HCT116 (cell line): ENCODE measurements around the gene PSAP. TPM values are rescaled to one million over a fixed set of nuclear protein-coding genes. Genes with fewer than 3 reads are reported as not detected.

Source experiments
- ATAC-seq: fragments of 200-7000 bp; cut with Tn5 transposase; 2 replicates; pipeline ENCODE4 v1.9.1; 2020; ENCODE audit warnings: mild to moderate bottlenecking, moderate library complexity
- BruUV-seq: library from RNA; stranded (reverse); fragments of 400-500 nt; replicated peaks from 2 replicates; lab custom pipeline; 2021; lab: Mats Ljungman, UMichigan
- CTCF ChIA-PET: fragments of 300-600 bp; sonication (Branson Sonifier 250); formaldehyde crosslinking; loops from one replicate; lab custom pipeline; 2021; ENCODE audit warnings: antibody characterized with exemption; lab: Charles Lee
- POLR2A ChIA-PET: fragments of 300-600, 350-600 bp; sonication (Branson Sonifier 250); formaldehyde crosslinking; loops from one replicate; lab custom pipeline; 2021; ENCODE audit warnings: antibody characterized with exemption; lab: Charles Lee
- RAD21 ChIA-PET, 2 experiments: fragments of 300-600 bp; sonication (Branson Sonifier 250); formaldehyde crosslinking; loops; one replicate each; lab custom pipeline; 2023; ENCODE audit warnings: low total read pairs in 2 of 2; ENCODE audit not compliant: uncharacterized antibody in 2 of 2, unreplicated experiment in 2 of 2, low non-redundant PET in 1 of 2; lab: Charles Lee
- DNase-seq: peaks from one replicate; pipeline ENCODE4 v3.0.0-alpha.2; 2010; ENCODE audit warnings: low read depth, low spot score
- H2AFZ ChIP-seq: fragments of 200-600 bp; shearing (Covaris generic), sonication (generic); 2 replicates; pipeline ENCODE4 v1.6.1; 2017; ENCODE audit warnings: low read depth, mixed run types, mixed read lengths, antibody characterized with exemption, low read length; ENCODE audit not compliant: poor library complexity, severe bottlenecking
- H3K27ac ChIP-seq: 2 replicates; pipeline ENCODE4 v1.5.1; 2012; ENCODE audit warnings: low read depth, low read length
- H3K27me3 ChIP-seq: fragments of 200-600 bp; sonication (generic); 2 replicates; pipeline ENCODE4 v1.6.1; 2016; ENCODE audit warnings: mixed run types, low read length, mixed read lengths; ENCODE audit not compliant: insufficient read depth
- H3K36me3 ChIP-seq, 2 experiments: fragments of 200-500 bp in 1 of 2; fragments of 200-600 bp in 1 of 2; sonication (Bioruptor generic) in 1 of 2; sonication (generic) in 1 of 2; 2 replicates each; pipeline versions ENCODE4 v1.5.1 to v1.6.1; 2014 to 2016; ENCODE audit warnings: low read length in 2 of 2, inconsistent platforms in 1 of 2, mixed read lengths in 1 of 2, mixed run types in 1 of 2; ENCODE audit not compliant: insufficient read depth in 2 of 2, control insufficient read depth in 1 of 2
- H3K4me1 ChIP-seq, 2 experiments: fragments of 200-600 bp in 1 of 2; sonication (generic) in 1 of 2; 2 replicates each; pipeline versions ENCODE4 v1.5.1 to v1.6.1; 2012 to 2017; ENCODE audit warnings: low read length in 2 of 2, inconsistent platforms in 1 of 2, mild to moderate bottlenecking in 1 of 2, mixed read lengths in 1 of 2, mixed run types in 1 of 2, moderate library complexity in 1 of 2; ENCODE audit not compliant: insufficient read depth in 2 of 2, control insufficient read depth in 1 of 2
- H3K4me2 ChIP-seq: fragments of 200-600 bp; sonication (generic); 2 replicates; pipeline ENCODE4 v1.6.1; 2017; ENCODE audit warnings: mixed run types, low read length, mixed read lengths
- H3K4me3 ChIP-seq, 2 experiments: fragments of 200-600 bp in 1 of 2; sonication (generic) in 1 of 2; replicated peaks in 1 of 2; 2 replicates each; pipeline ENCODE4 v1.5.1; 2011 to 2016; ENCODE audit warnings: low read length in 2 of 2, control low read depth in 1 of 2, low read depth in 1 of 2, mild to moderate bottlenecking in 1 of 2, mixed read lengths in 1 of 2, mixed run types in 1 of 2
- H3K79me2 ChIP-seq: fragments of 200-600 bp; sonication (generic); 2 replicates; pipeline ENCODE4 v1.6.1; 2017; ENCODE audit warnings: mild to moderate bottlenecking, mixed run types, low read length, moderate library complexity, mixed read lengths; ENCODE audit not compliant: insufficient read depth
- H3K9ac ChIP-seq: fragments of 200-600 bp; sonication (generic); 2 replicates; pipeline ENCODE4 v1.6.1; 2016; ENCODE audit warnings: low read length, mixed read lengths
- H3K9me2 ChIP-seq: fragments of 200-600 bp; sonication (generic), shearing (Covaris generic); 2 replicates; pipeline ENCODE4 v1.6.1; 2017; ENCODE audit warnings: mixed run types, mild to moderate bottlenecking, moderate library complexity; ENCODE audit not compliant: insufficient read depth
- H3K9me3 ChIP-seq, 2 experiments: fragments of 200-500 bp in 1 of 2; fragments of 200-600 bp in 1 of 2; sonication (Bioruptor generic) in 1 of 2; sonication (generic) in 1 of 2; 2 replicates each; pipeline ENCODE4 v1.6.1; 2014 to 2017; ENCODE audit warnings: low read length in 2 of 2, mixed read lengths in 2 of 2, inconsistent platforms in 1 of 2, low read depth in 1 of 2, mild to moderate bottlenecking in 1 of 2, mixed run types in 1 of 2, moderate library complexity in 1 of 2; ENCODE audit not compliant: control insufficient read depth in 1 of 2, insufficient read depth in 1 of 2
- H4K20me1 ChIP-seq: fragments of 200-600 bp; sonication (generic), shearing (Covaris generic); 2 replicates; pipeline ENCODE4 v1.6.1; 2017; ENCODE audit warnings: mixed run types, mild to moderate bottlenecking, moderate library complexity; ENCODE audit not compliant: insufficient read depth
- EGR1 ChIP-seq: IDR thresholded peaks from 2 replicates; pipeline ENCODE4 v1.6.1; 2012; ENCODE audit warnings: low read depth
- POLR2AphosphoS5 ChIP-seq: IDR thresholded peaks from 2 replicates; pipeline ENCODE4 v1.6.1; 2011; ENCODE audit warnings: mild to moderate bottlenecking, low read depth, low read length, moderate library complexity
- RAD21 ChIP-seq: IDR thresholded peaks from 2 replicates; pipeline ENCODE4 v1.6.1; 2012; ENCODE audit warnings: low read depth, mild to moderate bottlenecking
- TCF7L2 ChIP-seq: IDR thresholded peaks from 2 replicates; pipeline ENCODE4 v1.7.0; 2011; ENCODE audit warnings: borderline replicate concordance, inconsistent platforms; ENCODE audit not compliant: insufficient read depth, insufficient read length; ENCODE audit errors: extremely low read depth
- YY1 ChIP-seq: IDR thresholded peaks from 2 replicates; pipeline ENCODE4 v1.6.1; 2011; ENCODE audit warnings: low read length, low read depth, moderate library complexity, mild to moderate bottlenecking; ENCODE audit not compliant: insufficient replicate concordance; ENCODE audit errors: extremely low read depth
- intact Hi-C: fragments of 100-400 bp; cut with micrococcal nuclease; formaldehyde crosslinking; loops from 2 replicates; pipeline ENCODE4 v1.10.0; 2022
- total RNA-seq: library from RNA; stranded (reverse); gene quantifications from one replicate; pipeline ENCODE4 v1.2.1, GENCODE V29; 2021; ENCODE audit not compliant: unreplicated experiment
- TF ChIP-seq, protein P1 (sequence below), 3 experiments: fragments of 200-600 bp in 1 of 3; sonication (generic) in 1 of 3; IDR thresholded peaks in 2 of 3; conservative IDR thresholded peaks in 1 of 3; 2 replicates each; pipeline ENCODE4 v1.5.1; 2012 to 2017; ENCODE audit warnings: low read depth in 2 of 3, low read length in 2 of 3, antibody characterized with exemption in 1 of 3, borderline replicate concordance in 1 of 3, control low read depth in 1 of 3, mild to moderate bottlenecking in 1 of 3, mixed read lengths in 1 of 3, mixed run types in 1 of 3, moderate library complexity in 1 of 3; ENCODE audit not compliant: insufficient read depth in 1 of 3
- TF ChIP-seq, protein P2 (sequence below): IDR thresholded peaks from 2 replicates; pipeline ENCODE4 v1.6.1; 2012

The PSAP gene
- total RNA-seq, 1 experiment from 2014 or later: 444 TPM

GRCh38 chr10:71829896-71830295, 21.2 kb downstream of the PSAP start:
- H3K79me2 ChIP-seq: peaks cover 29% of the 10 kb centered on the region
- no peaks in the 10 kb centered on the region for H4K20me1 ChIP-seq
- no TSS peak for BruUV-seq
- DNase-seq (no peak), ATAC-seq (no peak)
- no peak overlapping the region for H3K9ac ChIP-seq
- H3K9me2 ChIP-seq: no peaks in the 10 kb centered on the region
- no peaks in the 10 kb centered on the region for H3K9me3 ChIP-seq
- H3K36me3 ChIP-seq: peaks cover 43 to 49% of the 10 kb centered on the region in 2 experiments
- intact Hi-C loops: no loop called here
- ChIA-PET RAD21 (no interaction called here), POLR2A (no interaction called here), CTCF (interaction anchor here (2.1 kb wide), 1 partner anchor 66 kb away, joined by 7 read pairs; no protein-coding TSS in a partner anchor)
- no peak for TF ChIP-seq RAD21
- no peak for TF ChIP-seq TCF7L2
- no peak for TF ChIP-seq POLR2AphosphoS5
- no peak for TF ChIP-seq EGR1
- TF ChIP-seq, protein P1, sequence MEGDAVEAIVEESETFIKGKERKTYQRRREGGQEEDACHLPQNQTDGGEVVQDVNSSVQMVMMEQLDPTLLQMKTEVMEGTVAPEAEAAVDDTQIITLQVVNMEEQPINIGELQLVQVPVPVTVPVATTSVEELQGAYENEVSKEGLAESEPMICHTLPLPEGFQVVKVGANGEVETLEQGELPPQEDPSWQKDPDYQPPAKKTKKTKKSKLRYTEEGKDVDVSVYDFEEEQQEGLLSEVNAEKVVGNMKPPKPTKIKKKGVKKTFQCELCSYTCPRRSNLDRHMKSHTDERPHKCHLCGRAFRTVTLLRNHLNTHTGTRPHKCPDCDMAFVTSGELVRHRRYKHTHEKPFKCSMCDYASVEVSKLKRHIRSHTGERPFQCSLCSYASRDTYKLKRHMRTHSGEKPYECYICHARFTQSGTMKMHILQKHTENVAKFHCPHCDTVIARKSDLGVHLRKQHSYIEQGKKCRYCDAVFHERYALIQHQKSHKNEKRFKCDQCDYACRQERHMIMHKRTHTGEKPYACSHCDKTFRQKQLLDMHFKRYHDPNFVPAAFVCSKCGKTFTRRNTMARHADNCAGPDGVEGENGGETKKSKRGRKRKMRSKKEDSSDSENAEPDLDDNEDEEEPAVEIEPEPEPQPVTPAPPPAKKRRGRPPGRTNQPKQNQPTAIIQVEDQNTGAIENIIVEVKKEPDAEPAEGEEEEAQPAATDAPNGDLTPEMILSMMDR (IDR thresholded peaks at IDR 0.05 in 2 of 3, conservative IDR thresholded peaks at IDR 0.05 in 1 of 3; ENCODE audit: borderline replicate concordance in 1 of 3, insufficient read depth in 1 of 3, low read depth in 2 of 3, low read length in 2 of 3): no peak
- TF ChIP-seq YY1: no peak
- TF ChIP-seq, protein P2, sequence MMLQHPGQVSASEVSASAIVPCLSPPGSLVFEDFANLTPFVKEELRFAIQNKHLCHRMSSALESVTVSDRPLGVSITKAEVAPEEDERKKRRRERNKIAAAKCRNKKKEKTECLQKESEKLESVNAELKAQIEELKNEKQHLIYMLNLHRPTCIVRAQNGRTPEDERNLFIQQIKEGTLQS: no peak
- no peak overlapping the region for H2AFZ ChIP-seq
- H3K27ac ChIP-seq: no peak overlapping the region
- no peak overlapping the region for H3K4me2 ChIP-seq
- no peak overlapping the region for H3K4me3 ChIP-seq
- H3K4me1 ChIP-seq: peaks cover 0 to 7% of the 10 kb centered on the region in 2 experiments; a peak in 1 of 4 replicates
- no peaks in the 10 kb centered on the region for H3K27me3 ChIP-seq
